K562 (cell line): ENCODE results near the gene TCF12. TPM values are rescaled to one million over a fixed set of nuclear protein-coding genes. Genes with fewer than 3 reads are reported as not detected.

ENCODE experiments used
- ATAC-seq: fragments of 200-7000 bp; cut with Tn5 transposase; 3 replicates; pipeline ENCODE4 v1.9.1; 2020; ENCODE audit warnings: moderate library complexity
- BruUV-seq: library from RNA; stranded (reverse); fragments of 400-500 nt; replicated peaks from 2 replicates; lab custom pipeline; 2021; lab: Mats Ljungman, UMichigan
- CTCF ChIA-PET: fragments of 300-600 bp; formaldehyde crosslinking; extraction: SDS; loops from one replicate; lab custom pipeline; 2021; ENCODE audit warnings: low intra/inter-chr PET ratio; lab: Yijun Ruan, JAX
- POLR2A ChIA-PET: fragments of 300-600, 350-650 bp; sonication (Branson Sonifier 250); formaldehyde crosslinking; extraction: SDS; loops from one replicate; lab custom pipeline; 2021; ENCODE audit warnings: antibody characterized with exemption, inconsistent platforms; lab: Yijun Ruan, JAX
- DNase-seq, 4 experiments: peaks; one replicate each; pipeline versions ENCODE4 v3.0.0 to v3.0.0-alpha.2; 2011 to 2018; ENCODE audit warnings: low spot score in 3 of 4, mixed read lengths in 3 of 4; ENCODE audit errors: extremely low read depth in 1 of 4
- FAIRE-seq: peaks from 2 replicates; lab custom pipeline; 2011; peaks lifted over from hg19 to GRCh38; lab: Jason Lieb, UNC
- H2AFZ ChIP-seq: 2 replicates; pipeline ENCODE4 v1.6.0; 2011; ENCODE audit warnings: low read depth, low read length, control low read depth, inconsistent platforms
- H3K27ac ChIP-seq: fragments of 200-600 bp; 3 replicates; pipeline ENCODE4 v1.8.0; 2011; ENCODE audit warnings: low read depth, mild to moderate bottlenecking, control low read depth, inconsistent platforms, low read length, moderate library complexity, mixed read lengths; ENCODE audit errors: extremely low read depth
- H3K27me3 ChIP-seq, 2 experiments: fragments of 300-600 bp in 1 of 2; 2 replicates in 1 of 2; 3 replicates in 1 of 2; pipeline versions ENCODE4 v1.6.0 to v1.8.0; 2011; ENCODE audit warnings: inconsistent platforms in 2 of 2, low read length in 2 of 2, mild to moderate bottlenecking in 1 of 2, mixed read lengths in 1 of 2, moderate library complexity in 1 of 2; ENCODE audit not compliant: control insufficient read depth in 2 of 2, insufficient read depth in 2 of 2
- H3K36me3 ChIP-seq: fragments of 300-600 bp; 3 replicates; pipeline ENCODE4 v1.8.0; 2011; ENCODE audit warnings: mild to moderate bottlenecking, low read length, inconsistent platforms; ENCODE audit not compliant: control insufficient read depth, insufficient read depth
- H3K4me1 ChIP-seq, 2 experiments: fragments of 200-600 bp in 1 of 2; replicated peaks in 1 of 2; 2 replicates in 1 of 2; 3 replicates in 1 of 2; pipeline versions ENCODE4 v1.5.1 to v1.8.0; 2011; ENCODE audit warnings: inconsistent platforms in 2 of 2, low read length in 2 of 2, mild to moderate bottlenecking in 1 of 2, mixed read lengths in 1 of 2, moderate library complexity in 1 of 2; ENCODE audit not compliant: control insufficient read depth in 2 of 2, insufficient read depth in 2 of 2
- H3K4me2 ChIP-seq: 2 replicates; pipeline ENCODE4 v1.6.1; 2011; ENCODE audit warnings: low read length, control low read depth, inconsistent platforms, mixed read lengths; ENCODE audit not compliant: insufficient read depth
- H3K4me3 ChIP-seq: fragments of 200-600 bp; sonication (generic), shearing (Covaris generic); 2 replicates; pipeline ENCODE4 v1.5.1; 2016; ENCODE audit warnings: control low read depth, inconsistent platforms
- H3K79me2 ChIP-seq: fragments of 200-600 bp; 3 replicates; pipeline ENCODE4 v1.8.0; 2011; ENCODE audit warnings: low read length, inconsistent platforms; ENCODE audit not compliant: control insufficient read depth, insufficient read depth
- H3K9ac ChIP-seq, 2 experiments: 2 replicates each; pipeline versions ENCODE4 v1.6.0 to v1.6.1; 2011; ENCODE audit warnings: low read depth in 2 of 2, low read length in 2 of 2, control low read depth in 1 of 2, inconsistent platforms in 1 of 2, mild to moderate bottlenecking in 1 of 2, mixed read lengths in 1 of 2; ENCODE audit not compliant: insufficient read depth in 1 of 2
- H3K9me1 ChIP-seq: one replicate; pipeline ENCODE4 v1.6.0; 2011; ENCODE audit warnings: inconsistent platforms, mild to moderate bottlenecking, low read length, moderate library complexity; ENCODE audit not compliant: control insufficient read depth, insufficient read depth
- H3K9me3 ChIP-seq: replicated peaks from 2 replicates; pipeline ENCODE4 v1.5.1; 2011; ENCODE audit warnings: low read depth, low read length, inconsistent platforms; ENCODE audit not compliant: control insufficient read depth, insufficient read depth
- H4K20me1 ChIP-seq: replicated peaks from 2 replicates; pipeline ENCODE4 v1.6.1; 2011; ENCODE audit warnings: low read length, inconsistent platforms, mixed read lengths; ENCODE audit not compliant: control insufficient read depth, insufficient read depth
- ASH1L ChIP-seq: fragments of 450-650 bp; IDR thresholded peaks from 2 replicates; pipeline ENCODE4 v1.6.1; 2018; ENCODE audit warnings: borderline replicate concordance, mild to moderate bottlenecking, low read depth; ENCODE audit not compliant: partially characterized antibody
- CXXC5 ChIP-seq: fragments of 250-450 bp; sonication (Bioruptor Pico); IDR thresholded peaks from 2 replicates; pipeline ENCODE4 v1.8.0; 2022; ENCODE audit warnings: inconsistent platforms, mild to moderate bottlenecking, moderate library complexity
- HOXB6 ChIP-seq: fragments of 250-450 bp; sonication (Bioruptor Pico); IDR thresholded peaks from 2 replicates; pipeline ENCODE4 v1.5.1; 2022; ENCODE audit warnings: mild to moderate bottlenecking, borderline replicate concordance
- MCM2 ChIP-seq: fragments of 450-650 bp; IDR thresholded peaks from 2 replicates; pipeline ENCODE4 v1.6.1; 2017; ENCODE audit warnings: low read depth, mild to moderate bottlenecking
- MNT ChIP-seq, 2 experiments: fragments of 450-650 bp; conservative IDR thresholded peaks; 2 replicates each; pipeline ENCODE4 v1.6.1; 2017; ENCODE audit warnings: mild to moderate bottlenecking in 2 of 2, moderate library complexity in 2 of 2
- MTA1 ChIP-seq: fragments of 450-650 bp; IDR thresholded peaks from 2 replicates; pipeline ENCODE4 v1.6.1; 2017; ENCODE audit warnings: borderline replicate concordance
- MYC ChIP-seq, 2 experiments: fragments of 250-450 bp in 1 of 2; sonication (Bioruptor Pico) in 1 of 2; IDR thresholded peaks; 2 replicates each; pipeline versions ENCODE4 v1.5.1 to v1.6.1; 2012 to 2021; ENCODE audit warnings: low read depth in 2 of 2, borderline replicate concordance in 1 of 2, improper control_type of control experiment in 1 of 2, low read length in 1 of 2, mild to moderate bottlenecking in 1 of 2, moderate library complexity in 1 of 2
- PPARD ChIP-seq: fragments of 250-450 bp; sonication (Bioruptor Pico); IDR thresholded peaks from 2 replicates; pipeline ENCODE4 v1.8.0; 2022; ENCODE audit warnings: inconsistent platforms, mild to moderate bottlenecking, moderate library complexity
- RBM17 ChIP-seq: fragments of 200-400 bp; formaldehyde crosslinking; IDR thresholded peaks from 2 replicates; pipeline ENCODE4 v1.6.1; 2017; ENCODE audit warnings: low read depth, mild to moderate bottlenecking, low read length, borderline replicate concordance
- SPI1 ChIP-seq: IDR thresholded peaks from 2 replicates; pipeline ENCODE4 v1.6.1; 2011; ENCODE audit warnings: low read depth, low read length, control low read depth, borderline replicate concordance
- ZNF668 ChIP-seq: fragments of 250-450 bp; sonication (Bioruptor Pico); IDR thresholded peaks from 2 replicates; pipeline ENCODE4 v1.8.0; 2022; ENCODE audit warnings: mild to moderate bottlenecking, inconsistent platforms
- in situ Hi-C: fragments of 300-500 bp; cut with MboI; formaldehyde crosslinking; loops from 4 replicates; pipeline ENCODE4 v1.15.0; 2018; ENCODE audit warnings: inconsistent platforms, mixed read lengths
- intact Hi-C: fragments of 100-400 bp; cut with micrococcal nuclease; formaldehyde crosslinking; loops from 2 replicates; pipeline ENCODE4 v1.14.2; 2022
- polyA plus RNA-seq, 8 experiments: library from polyadenylated mRNA; depleted of rRNA in 4 of 8; stranded (reverse) in 5 of 8; unstranded in 3 of 8; fragments of >200 nt; fragmentation: Nextera tagmentation in 2 of 8; fragmentation: Illumina TruSeq in 1 of 8; extraction: Ambion mirVana in 2 of 8; extraction: Trizol in 1 of 8; gene quantifications; 2 replicates each; pipeline versions ENCODE4 v1.2.1 to v1.2.3, GENCODE V29; 2011 to 2014; ENCODE audit warnings: inconsistent platforms in 1 of 8, missing spikeins in 1 of 8
- total RNA-seq, 7 experiments: library from RNA; depleted of rRNA in 6 of 7; stranded (reverse); fragments of >200 nt in 6 of 7; fragmentation: Illumina TruSeq in 2 of 7; extraction: Trizol in 2 of 7; gene quantifications; 2 replicates each; pipeline versions ENCODE4 v1.2.1 to v1.2.3, GENCODE V29; 2011 to 2021; ENCODE audit warnings: low replicate concordance in 1 of 7

Gene TCF12
- total and polyA plus RNA-seq, 9 of the 15 experiments (the other 6 are each of a cell fraction or from before 2014, with no cell fraction given) = 10.5 to 132 (median 52.9) TPM

GRCh38 chr15:56942118-56942517, 23.7 kb downstream of the TCF12 start:
- no peak for DNase-seq
- H3K36me3 ChIP-seq = peaks cover 15% of the 10 kb centered on the region; the same call in 1 of the 3 replicates
- H3K4me3 ChIP-seq = no peak overlapping the region
- H3K9me1 ChIP-seq = no peaks in the 10 kb centered on the region
- CTCF ChIA-PET = no interaction called here
- ATAC-seq = no peak
- TF ChIP-seq SPI1 = no peak
- TF ChIP-seq HOXB6 (CRISPR knock-in tag) = no peak
- TF ChIP-seq ZNF668 (CRISPR knock-in tag) = no peak
- no peak for TF ChIP-seq MYC (IDR thresholded peaks at IDR 0.05; ENCODE audit: low read depth, low read length)
- no peak for TF ChIP-seq MYC (CRISPR knock-in tag; IDR thresholded peaks at IDR 0.05; ENCODE audit: borderline replicate concordance, low read depth)
- TF ChIP-seq MCM2 = no peak
- TF ChIP-seq CXXC5 (CRISPR knock-in tag) = no peak
- no peak for TF ChIP-seq RBM17
- no peak for TF ChIP-seq PPARD (CRISPR knock-in tag)
- TF ChIP-seq ASH1L = no peak
- no peak for TF ChIP-seq MNT (conservative IDR thresholded peaks at IDR 0.05)
- no peak for TF ChIP-seq MTA1
- H3K9ac ChIP-seq = no peak overlapping the region
- H3K4me2 ChIP-seq = no peak overlapping the region
- H3K4me1 ChIP-seq = no peaks in the 10 kb centered on the region
- in situ Hi-C loops (no loop called here), intact Hi-C loops (no loop called here)
- no peaks in the 10 kb centered on the region; the same call in 1 of the 2 replicates for H4K20me1 ChIP-seq
- POLR2A ChIA-PET = interaction anchor here (1.1 to 2.6 kb wide), 3 partner anchors 10 to 15 kb away, joined by 3 to 16 read pairs (median 3); no protein-coding TSS in a partner anchor
- H3K79me2 ChIP-seq = peaks cover 92% of the 10 kb centered on the region
- H3K27ac ChIP-seq = no peak overlapping the region
- no peak for FAIRE-seq
- BruUV-seq = no TSS peak
- H3K9me3 ChIP-seq = no peaks in the 10 kb centered on the region
- H3K27me3 ChIP-seq = no peaks in the 10 kb centered on the region
- H2AFZ ChIP-seq = no peak overlapping the region
